Coronary artery (tissue), 2 donors: Measurements from ENCODE around the gene SETD4.

Source experiments
- DNase-seq: peaks from one replicate; pipeline ENCODE4 v3.0.0-alpha.2; 2017; ENCODE audit warnings: low spot score
- H3K27ac ChIP-seq, 2 donors: fragments of 200-600 bp; sonication (generic); one replicate each; pipeline ENCODE4 v1.5.1; 2016 to 2019
- H3K4me3 ChIP-seq: fragments of 200-600 bp; sonication (generic); 2 replicates; pipeline ENCODE4 v1.5.1; 2016; ENCODE audit warnings: mild to moderate bottlenecking, moderate library complexity
- TF ChIP-seq, protein P1 (sequence below): fragments of 200-600 bp; sonication (generic); IDR thresholded peaks from one replicate; pipeline ENCODE4 v1.5.1; 2019; ENCODE audit warnings: antibody characterized with exemption

The SETD4 gene

DNA sequence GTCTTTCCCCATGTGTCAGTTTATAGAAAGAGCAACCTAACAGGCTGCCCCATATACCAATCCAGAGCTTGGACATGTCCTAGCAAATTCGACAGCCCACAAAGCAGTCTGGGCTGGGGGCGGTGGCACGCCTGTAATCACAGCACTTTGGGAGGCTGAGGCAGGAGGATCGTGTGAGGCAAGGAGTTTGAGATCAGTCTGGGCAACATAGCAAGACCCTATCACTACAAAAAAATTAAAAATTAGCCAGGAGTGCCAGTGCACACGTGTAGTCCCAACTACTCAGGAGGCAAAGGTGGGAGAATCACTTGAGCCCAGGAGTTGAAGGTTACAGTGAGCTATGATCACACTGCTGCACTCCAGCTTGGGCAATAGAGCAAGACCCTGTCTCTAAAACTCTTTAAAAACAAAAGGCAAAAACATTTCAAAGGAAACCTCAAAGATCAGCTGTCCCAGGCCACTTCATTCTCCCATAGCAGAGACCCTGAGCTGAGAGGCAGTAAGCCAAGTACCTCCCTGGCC is 54.4 kb downstream of the SETD4 start:
- no peak overlapping the region for H3K4me3 ChIP-seq
- no peak overlapping the region for H3K27ac ChIP-seq
- DNase-seq: no peak
- TF ChIP-seq, protein P1, sequence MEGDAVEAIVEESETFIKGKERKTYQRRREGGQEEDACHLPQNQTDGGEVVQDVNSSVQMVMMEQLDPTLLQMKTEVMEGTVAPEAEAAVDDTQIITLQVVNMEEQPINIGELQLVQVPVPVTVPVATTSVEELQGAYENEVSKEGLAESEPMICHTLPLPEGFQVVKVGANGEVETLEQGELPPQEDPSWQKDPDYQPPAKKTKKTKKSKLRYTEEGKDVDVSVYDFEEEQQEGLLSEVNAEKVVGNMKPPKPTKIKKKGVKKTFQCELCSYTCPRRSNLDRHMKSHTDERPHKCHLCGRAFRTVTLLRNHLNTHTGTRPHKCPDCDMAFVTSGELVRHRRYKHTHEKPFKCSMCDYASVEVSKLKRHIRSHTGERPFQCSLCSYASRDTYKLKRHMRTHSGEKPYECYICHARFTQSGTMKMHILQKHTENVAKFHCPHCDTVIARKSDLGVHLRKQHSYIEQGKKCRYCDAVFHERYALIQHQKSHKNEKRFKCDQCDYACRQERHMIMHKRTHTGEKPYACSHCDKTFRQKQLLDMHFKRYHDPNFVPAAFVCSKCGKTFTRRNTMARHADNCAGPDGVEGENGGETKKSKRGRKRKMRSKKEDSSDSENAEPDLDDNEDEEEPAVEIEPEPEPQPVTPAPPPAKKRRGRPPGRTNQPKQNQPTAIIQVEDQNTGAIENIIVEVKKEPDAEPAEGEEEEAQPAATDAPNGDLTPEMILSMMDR: no peak

DNA sequence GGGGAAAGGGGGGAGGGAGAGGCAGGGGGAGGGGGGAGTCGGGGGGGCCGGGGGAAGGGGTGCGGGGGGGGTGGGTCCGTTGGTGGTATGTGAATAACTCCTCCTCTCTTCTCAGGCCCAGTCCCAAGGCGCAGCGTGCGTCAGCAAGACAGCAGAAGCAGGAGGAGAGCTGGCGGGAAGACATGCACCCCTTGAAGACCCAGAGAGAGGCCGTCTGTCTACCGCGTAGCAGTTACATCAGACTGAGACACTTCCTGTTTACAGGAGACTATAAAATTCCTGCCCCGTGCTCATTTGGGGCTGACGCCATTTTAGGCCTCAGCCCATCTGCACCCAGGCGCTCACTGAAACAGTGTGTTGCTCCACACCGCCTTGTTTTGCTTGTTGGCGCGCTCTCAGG is 55.3 kb downstream of the SETD4 start:
- DNase-seq: no peak
- H3K27ac ChIP-seq: peak overlapping the region in 1 of 2 donors; percentile 37
- TF ChIP-seq, protein P1: no peak
- no peak overlapping the region for H3K4me3 ChIP-seq

DNA sequence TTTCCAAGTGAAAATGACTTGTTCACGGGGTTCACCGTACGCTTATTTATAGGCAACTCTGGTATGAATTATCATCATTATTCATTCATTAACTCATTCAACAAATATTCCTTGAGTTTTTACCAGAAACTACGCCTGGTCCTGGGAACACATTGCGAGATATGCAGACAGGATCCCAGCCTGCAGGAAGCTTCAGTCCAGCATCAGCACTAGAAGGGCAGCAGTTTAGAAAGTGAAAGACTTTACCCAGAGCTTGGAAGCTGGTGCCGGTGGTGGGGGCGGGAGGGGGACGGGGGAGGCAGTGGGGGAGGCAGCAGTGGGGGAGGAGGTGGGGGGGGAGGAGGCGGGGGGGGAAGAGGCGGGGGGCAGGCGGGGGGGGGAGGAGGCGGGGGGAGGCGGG is 55.9 kb downstream of the SETD4 start:
- TF ChIP-seq, protein P1: no peak
- Histone ChIP-seq H3K27ac (no peak overlapping the region), H3K4me3 (no peak overlapping the region)
- no peak for DNase-seq

DNA sequence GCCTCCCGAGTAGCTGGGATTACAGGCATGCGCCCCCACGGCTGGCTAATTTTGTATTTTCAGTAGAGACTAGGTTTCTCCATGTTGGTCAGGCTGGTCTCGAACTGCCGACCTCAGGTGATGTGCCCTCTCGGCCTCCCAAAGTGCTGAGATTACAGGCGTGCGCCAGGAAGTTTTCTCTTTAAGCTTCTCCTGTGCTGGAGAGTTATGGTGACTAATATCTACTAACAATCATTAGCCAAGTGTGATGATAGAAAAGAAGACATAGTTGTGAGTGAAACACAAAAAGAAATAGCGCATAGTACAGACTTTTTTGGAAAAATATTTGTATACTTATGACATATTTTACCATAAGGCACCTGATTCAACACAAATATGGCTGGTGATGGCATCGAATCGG is 56.5 kb downstream of the SETD4 start:
- Histone ChIP-seq H3K27ac (no peak overlapping the region), H3K4me3 (no peak overlapping the region)
- TF ChIP-seq, protein P1: no peak
- DNase-seq: no peak

DNA sequence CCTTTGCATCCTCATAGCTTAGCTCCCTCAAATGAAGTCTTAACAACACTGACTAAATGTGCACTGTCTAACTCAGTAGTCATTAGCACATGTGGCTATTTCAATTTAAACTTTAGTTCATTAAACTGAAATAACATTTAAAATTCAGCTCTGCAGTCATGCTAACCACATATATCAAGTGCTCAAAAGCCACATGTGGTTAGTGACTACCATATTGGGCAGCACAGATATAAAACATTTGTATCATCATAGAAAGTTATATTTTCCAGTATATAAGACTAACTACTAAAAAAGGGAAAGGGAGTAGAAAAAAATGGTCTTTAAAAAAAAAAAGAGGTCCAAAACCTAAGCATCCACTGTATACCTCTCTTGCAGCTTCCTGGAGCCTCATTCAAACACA is 64.1 kb downstream of the SETD4 start:
- no peak for DNase-seq
- no peak overlapping the region for H3K4me3 ChIP-seq
- H3K27ac ChIP-seq: no peak overlapping the region
- TF ChIP-seq, protein P1: no peak

DNA sequence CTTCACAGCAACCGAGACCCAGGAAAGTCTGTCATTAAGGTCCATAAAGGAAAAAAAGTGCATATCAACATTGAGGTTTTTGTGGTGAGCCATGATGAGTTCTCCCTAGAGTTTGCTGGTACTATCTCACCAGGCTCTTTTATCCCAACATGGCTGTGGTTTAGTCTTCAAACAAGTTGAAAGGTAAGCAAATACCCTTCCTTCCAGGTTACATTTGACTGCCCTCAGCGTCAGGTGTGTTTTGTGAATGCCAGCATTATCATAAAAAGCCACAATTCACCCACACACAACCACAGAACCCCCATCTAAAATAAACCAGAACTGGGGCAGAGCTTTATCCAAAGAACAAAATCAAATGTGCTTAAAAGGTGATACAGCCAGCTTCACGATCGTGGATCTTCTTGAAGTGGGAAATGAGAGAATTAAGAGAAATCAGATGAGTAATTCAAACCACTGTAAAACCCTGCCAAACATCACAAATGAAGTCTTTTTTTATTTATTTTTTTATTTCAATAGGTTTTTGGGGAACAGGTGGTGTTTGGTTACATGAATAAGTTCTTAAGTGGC is 64.7 kb downstream of the SETD4 start:
- Histone ChIP-seq H3K27ac (no peak overlapping the region), H3K4me3 (no peak overlapping the region)
- TF ChIP-seq, protein P1: no peak
- DNase-seq: no peak

DNA sequence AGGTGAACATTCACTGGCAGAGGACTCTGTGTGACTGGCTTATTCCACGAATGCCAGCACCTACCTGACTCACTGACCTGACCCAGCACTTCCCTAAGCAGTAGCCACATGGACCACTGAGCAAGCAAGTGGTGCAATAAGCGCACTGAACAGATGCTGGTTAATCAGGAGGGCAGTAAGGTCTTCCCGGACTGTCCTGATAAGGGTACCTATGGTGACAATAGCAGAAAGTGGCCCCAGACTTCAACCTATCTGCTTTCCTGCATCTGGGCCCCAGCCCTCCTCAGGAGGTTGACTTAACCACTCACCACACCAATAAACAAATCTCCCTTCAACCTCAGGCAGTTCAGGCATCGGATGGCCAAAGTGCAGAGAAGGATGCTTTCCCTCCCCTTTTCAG is 65.7 kb downstream of the SETD4 start:
- TF ChIP-seq, protein P1: no peak
- no peak overlapping the region for H3K4me3 ChIP-seq
- no peak overlapping the region for H3K27ac ChIP-seq
- DNase-seq: no peak
